ENCODE results near the gene CPTP.
A peak's percentile ranks its signal among the peaks of the same experiment; 100 is the strongest.
"Not testable (repeated sequence)": the region's sequence is repeated elsewhere in the genome, so short reads cannot be mapped to it uniquely, and the experiment has no call there.

The CPTP gene

GRCh38 chr1:1307261-1307922, 17.2 kb upstream of the CPTP start:
- no peak for DNase-seq

- DNase-seq: peak; percentile 93
Observed at GRCh38 chr1:1307923-1308755, 16.5 kb upstream of the CPTP start, which contains the start of the genes ACAP3 and PUSL1. TSS of gene ACAP3 (minus strand) at chr1:1307930. CDS start at chr1:1307815, 115 bp downstream. TSS of gene PUSL1 (plus strand) at chr1:1308597. CDS start at chr1:1308644, 47 bp downstream.

- no peak for DNase-seq
Observed at GRCh38 chr1:1308756-1309250, 15.8 kb upstream of the CPTP start.

- DNase-seq: no peak
Observed at GRCh38 chr1:1309251-1310108, 15.1 kb upstream of the CPTP start.

- DNase-seq: no peak
Observed at GRCh38 chr1:1310109-1310385, 14.6 kb upstream of the CPTP start.

GRCh38 chr1:1310476-1311053, 14.0 kb upstream of the CPTP start:
- no peak for DNase-seq

GRCh38 chr1:1311107-1312104, 13.2 kb upstream of the CPTP start:
- no peak for DNase-seq

- DNase-seq: no peak
Observed at GRCh38 chr1:1312450-1313314, 11.9 kb upstream of the CPTP start.

GRCh38 chr1:1313500-1314236, 10.9 kb upstream of the CPTP start:
- no peak for DNase-seq

- no peak for DNase-seq
Observed at GRCh38 chr1:1314237-1314586, 10.4 kb upstream of the CPTP start.

GRCh38 chr1:1314678-1315335, 9.8 kb upstream of the CPTP start:
- no peak for DNase-seq

GRCh38 chr1:1315435-1315954, 9.1 kb upstream of the CPTP start:
- DNase-seq: no peak

GRCh38 chr1:1316199-1316598, 8.4 kb upstream of the CPTP start:
- DNase-seq: not testable (repeated sequence)

- DNase-seq: no peak
Observed at GRCh38 chr1:1317420-1317819, 7.2 kb upstream of the CPTP start.

GRCh38 chr1:1318131-1318652, 6.4 kb upstream of the CPTP start:
- peak; percentile 91 for DNase-seq

- DNase-seq: no peak
Observed at GRCh38 chr1:1318777-1319645, 5.6 kb upstream of the CPTP start.

- DNase-seq: no peak
Observed at GRCh38 chr1:1319646-1319941, 5.0 kb upstream of the CPTP start.
